Peyer's patch (tissue), 4 donors: ENCODE measurements around the gene TM9SF4.

Source experiments
- POLR2A ChIP-seq, 2 donors: fragments of 450-650 bp; IDR thresholded peaks; one replicate each; pipeline ENCODE4 v1.5.1; 2017; ENCODE audit warnings: antibody characterized with exemption in 2 of 2, mild to moderate bottlenecking in 2 of 2, moderate library complexity in 2 of 2
- TF ChIP-seq, protein P1 (sequence below), 6 experiments: fragments of 450-650 bp in 4 of 6; fragments of 200-600 bp in 2 of 6; sonication (generic) in 1 of 6; IDR thresholded peaks; one replicate each; pipeline ENCODE4 v1.5.1; 2017 to 2019; ENCODE audit warnings: antibody characterized with exemption in 6 of 6, mild to moderate bottlenecking in 3 of 6, moderate library complexity in 1 of 6

DNA sequence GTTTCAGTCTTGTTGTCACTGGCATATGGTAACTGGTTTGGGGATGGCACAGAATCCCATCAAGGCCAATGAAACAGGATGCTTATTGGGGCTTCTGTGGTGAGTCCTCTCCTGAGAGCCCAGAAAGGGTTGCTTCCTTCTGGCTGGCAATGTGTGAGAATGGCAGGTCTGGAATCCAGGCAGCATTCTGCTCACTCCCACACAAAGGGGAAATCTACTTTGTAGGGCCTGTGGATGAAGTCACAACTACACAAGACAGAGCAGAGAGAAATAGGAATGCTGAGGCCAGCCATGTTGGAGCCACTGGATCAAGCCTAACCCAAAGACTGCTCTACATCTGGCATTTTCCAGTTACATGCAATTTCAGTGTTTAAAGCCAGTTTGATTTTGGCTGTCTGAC is 82.4 kb downstream of the TM9SF4 start:
- TF ChIP-seq POLR2A (IDR thresholded peaks at IDR 0.05): no peak
- TF ChIP-seq, protein P1, sequence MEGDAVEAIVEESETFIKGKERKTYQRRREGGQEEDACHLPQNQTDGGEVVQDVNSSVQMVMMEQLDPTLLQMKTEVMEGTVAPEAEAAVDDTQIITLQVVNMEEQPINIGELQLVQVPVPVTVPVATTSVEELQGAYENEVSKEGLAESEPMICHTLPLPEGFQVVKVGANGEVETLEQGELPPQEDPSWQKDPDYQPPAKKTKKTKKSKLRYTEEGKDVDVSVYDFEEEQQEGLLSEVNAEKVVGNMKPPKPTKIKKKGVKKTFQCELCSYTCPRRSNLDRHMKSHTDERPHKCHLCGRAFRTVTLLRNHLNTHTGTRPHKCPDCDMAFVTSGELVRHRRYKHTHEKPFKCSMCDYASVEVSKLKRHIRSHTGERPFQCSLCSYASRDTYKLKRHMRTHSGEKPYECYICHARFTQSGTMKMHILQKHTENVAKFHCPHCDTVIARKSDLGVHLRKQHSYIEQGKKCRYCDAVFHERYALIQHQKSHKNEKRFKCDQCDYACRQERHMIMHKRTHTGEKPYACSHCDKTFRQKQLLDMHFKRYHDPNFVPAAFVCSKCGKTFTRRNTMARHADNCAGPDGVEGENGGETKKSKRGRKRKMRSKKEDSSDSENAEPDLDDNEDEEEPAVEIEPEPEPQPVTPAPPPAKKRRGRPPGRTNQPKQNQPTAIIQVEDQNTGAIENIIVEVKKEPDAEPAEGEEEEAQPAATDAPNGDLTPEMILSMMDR (IDR thresholded peaks at IDR 0.05): no peak
